H1 (cell line): ENCODE measurements around the gene FLT4. TPM values are rescaled to one million over a fixed set of nuclear protein-coding genes. Genes with fewer than 3 reads are reported as not detected.

Experiments used
- CTCF ChIA-PET: fragments of 300-600 bp; sonication (Branson Sonifier 250); formaldehyde crosslinking; loops from one replicate; lab custom pipeline; 2021; ENCODE audit not compliant: partially characterized antibody; lab: Charles Lee
- POLR2A ChIA-PET: fragments of 300-600 bp; sonication (Branson Sonifier 250); formaldehyde crosslinking; loops from one replicate; lab custom pipeline; 2021; ENCODE audit warnings: inconsistent platforms; ENCODE audit not compliant: partially characterized antibody; lab: Charles Lee
- DNase-seq, 2 experiments: peaks; one replicate each; pipeline versions ENCODE4 v3.0.0 to v3.0.0-alpha.2; 2010 to 2022; ENCODE audit warnings: low spot score in 2 of 2, low read depth in 1 of 2, mixed read lengths in 1 of 2
- FAIRE-seq: peaks from 2 replicates; lab custom pipeline; 2011; peaks lifted over from hg19 to GRCh38; lab: Jason Lieb, UNC
- H2AFZ ChIP-seq: 2 replicates; pipeline ENCODE4 v1.8.1; 2012; ENCODE audit warnings: low read length, inconsistent platforms
- H2AK5ac ChIP-seq: 2 replicates; pipeline ENCODE4 v1.6.1; 2013; ENCODE audit warnings: low read depth, low read length
- H2BK120ac ChIP-seq: replicated peaks from 2 replicates; pipeline ENCODE3; 2013; ENCODE audit warnings: low read depth, low read length, inconsistent platforms
- H2BK12ac ChIP-seq: 2 replicates; pipeline ENCODE4 v1.6.1; 2013; ENCODE audit warnings: low read depth, low read length
- H2BK15ac ChIP-seq: 2 replicates; pipeline ENCODE4 v1.6.1; 2013; ENCODE audit warnings: low read length
- H2BK20ac ChIP-seq: 2 replicates; pipeline ENCODE4 v1.6.1; 2013; ENCODE audit warnings: low read length
- H2BK5ac ChIP-seq: 2 replicates; pipeline ENCODE4 v1.6.1; 2013; ENCODE audit warnings: low read depth, low read length
- H3K14ac ChIP-seq: 2 replicates; pipeline ENCODE4 v1.6.1; 2013; ENCODE audit warnings: inconsistent platforms; ENCODE audit not compliant: insufficient read length
- H3K18ac ChIP-seq: 2 replicates; pipeline ENCODE4 v1.6.1; 2013; ENCODE audit warnings: low read length; ENCODE audit errors: extremely low read depth
- H3K23ac ChIP-seq: 2 replicates; pipeline ENCODE4 v1.6.1; 2013; ENCODE audit warnings: inconsistent platforms; ENCODE audit not compliant: insufficient read length
- H3K23me2 ChIP-seq: 2 replicates; pipeline ENCODE4 v1.6.1; 2013; ENCODE audit warnings: low read depth, low read length
- H3K27ac ChIP-seq: 2 replicates; pipeline ENCODE4 v1.6.1; 2011; ENCODE audit warnings: low read depth, low read length, inconsistent platforms
- H3K27me3 ChIP-seq, 4 experiments: replicated peaks in 1 of 4; 1 replicate in 1 of 4; 2 replicates in 3 of 4; pipeline versions ENCODE4 v1.6.1 to v1.8.1; 2011 to 2013; ENCODE audit warnings: low read length in 3 of 4, mild to moderate bottlenecking in 3 of 4, inconsistent platforms in 2 of 4, mixed read lengths in 2 of 4, moderate library complexity in 1 of 4; ENCODE audit not compliant: control insufficient read depth in 3 of 4, insufficient read depth in 3 of 4; ENCODE audit errors: extremely low read depth in 1 of 4
- H3K36me3 ChIP-seq, 4 experiments: 2 replicates each; pipeline versions ENCODE4 v1.6.1 to v1.8.1; 2011 to 2013; ENCODE audit warnings: mild to moderate bottlenecking in 4 of 4, low read length in 3 of 4, moderate library complexity in 2 of 4, control low read depth in 1 of 4, inconsistent platforms in 1 of 4; ENCODE audit not compliant: insufficient read depth in 4 of 4, control insufficient read depth in 2 of 4
- H3K4ac ChIP-seq: replicated peaks from 2 replicates; pipeline ENCODE3; 2013; ENCODE audit warnings: low read length, low read depth, mixed read lengths, inconsistent platforms; ENCODE audit not compliant: insufficient read length
- H3K4me1 ChIP-seq, 4 experiments: replicated peaks in 1 of 4; 1 replicate in 1 of 4; 2 replicates in 3 of 4; pipeline versions ENCODE4 v1.6.1 to v1.8.1; 2011 to 2013; ENCODE audit warnings: low read length in 3 of 4, inconsistent platforms in 2 of 4, mixed read lengths in 1 of 4; ENCODE audit not compliant: insufficient read depth in 4 of 4, control insufficient read depth in 3 of 4
- H3K4me2 ChIP-seq, 2 experiments: 2 replicates each; pipeline versions ENCODE4 v1.6.1 to v1.8.1; 2011 to 2013; ENCODE audit warnings: low read depth in 2 of 2, low read length in 2 of 2, control low read depth in 1 of 2, inconsistent platforms in 1 of 2, mild to moderate bottlenecking in 1 of 2; ENCODE audit not compliant: insufficient read depth in 1 of 2
- H3K4me3 ChIP-seq, 4 experiments: fragments of 200-600, 300-600 bp in 1 of 4; sonication (generic), shearing (Covaris generic), sonication (Bioruptor Twin) in 1 of 4; 2 replicates each; pipeline versions ENCODE4 v1.5.1 to v1.8.1; 2011 to 2016; ENCODE audit warnings: low read length in 4 of 4, low read depth in 3 of 4, control low read depth in 2 of 4, inconsistent platforms in 2 of 4, mild to moderate bottlenecking in 2 of 4, mixed read lengths in 1 of 4, moderate library complexity in 1 of 4; ENCODE audit not compliant: insufficient read depth in 2 of 4; ENCODE audit errors: extremely low read depth in 1 of 4
- H3K56ac ChIP-seq: replicated peaks from 2 replicates; pipeline ENCODE3; 2013; ENCODE audit warnings: low read depth, mild to moderate bottlenecking, mixed read lengths, low read length, inconsistent platforms; ENCODE audit not compliant: insufficient read length
- H3K79me1 ChIP-seq: 2 replicates; pipeline ENCODE4 v1.6.1; 2013; ENCODE audit warnings: low read depth, low read length, control low read depth
- H3K79me2 ChIP-seq, 2 experiments: 2 replicates each; pipeline versions ENCODE4 v1.6.1 to v1.8.1; 2012 to 2013; ENCODE audit warnings: low read length in 2 of 2, mild to moderate bottlenecking in 2 of 2, inconsistent platforms in 1 of 2; ENCODE audit not compliant: insufficient read depth in 2 of 2, control insufficient read depth in 1 of 2
- H3K9ac ChIP-seq, 4 experiments: replicated peaks in 1 of 4; 1 replicate in 1 of 4; 2 replicates in 3 of 4; pipeline versions ENCODE4 v1.6.1 to v1.8.1; 2011 to 2013; ENCODE audit warnings: low read depth in 3 of 4, low read length in 3 of 4, control low read depth in 2 of 4, mild to moderate bottlenecking in 2 of 4, moderate library complexity in 2 of 4, inconsistent platforms in 1 of 4; ENCODE audit errors: extremely low read depth in 1 of 4
- H3K9me3 ChIP-seq, 2 experiments: 2 replicates each; pipeline versions ENCODE4 v1.6.1 to v1.8.1; 2012 to 2013; ENCODE audit warnings: mild to moderate bottlenecking in 2 of 2, moderate library complexity in 2 of 2, control low read depth in 1 of 2, inconsistent platforms in 1 of 2, low read depth in 1 of 2, low read length in 1 of 2, mixed read lengths in 1 of 2; ENCODE audit not compliant: insufficient read depth in 2 of 2
- H4K20me1 ChIP-seq, 2 experiments: replicated peaks in 1 of 2; 2 replicates each; pipeline versions ENCODE3 to v1.8.1; 2011 to 2013; ENCODE audit warnings: inconsistent platforms in 2 of 2, low read length in 2 of 2, mild to moderate bottlenecking in 1 of 2; ENCODE audit not compliant: insufficient read depth in 2 of 2, control insufficient read depth in 1 of 2
- H4K5ac ChIP-seq: 2 replicates; pipeline ENCODE4 v1.6.1; 2013; ENCODE audit warnings: low read length, low read depth, mixed read lengths, inconsistent platforms; ENCODE audit not compliant: insufficient read length
- H4K8ac ChIP-seq: 2 replicates; pipeline ENCODE4 v1.8.0; 2013; ENCODE audit warnings: mild to moderate bottlenecking, moderate library complexity, low read length, inconsistent platforms; ENCODE audit not compliant: insufficient read depth; ENCODE audit errors: extremely low read depth
- H4K91ac ChIP-seq: replicated peaks from 2 replicates; pipeline ENCODE3; 2013; ENCODE audit warnings: low read length, mixed read lengths, inconsistent platforms; ENCODE audit not compliant: insufficient read length
- CTCF ChIP-seq, 3 experiments: IDR thresholded peaks; 1 replicate in 2 of 3; 2 replicates in 1 of 3; pipeline versions ENCODE4 v1.5.1 to v1.6.1; 2011; ENCODE audit warnings: low read length in 3 of 3, mild to moderate bottlenecking in 3 of 3, inconsistent platforms in 2 of 3, low read depth in 1 of 3, moderate library complexity in 1 of 3; ENCODE audit not compliant: insufficient read depth in 1 of 3; ENCODE audit errors: control extremely low read depth in 1 of 3
- E2F6 ChIP-seq: IDR thresholded peaks from 2 replicates; pipeline ENCODE4 v1.6.1; 2012; ENCODE audit warnings: inconsistent platforms
- EGR1 ChIP-seq: IDR thresholded peaks from 2 replicates; pipeline ENCODE4 v1.6.1; 2011; ENCODE audit warnings: low read depth, low read length, borderline replicate concordance
- EZH2 ChIP-seq: fragments of 200-600 bp; sonication (generic); IDR thresholded peaks from 2 replicates; pipeline ENCODE4 v1.7.1; 2012; ENCODE audit warnings: low read depth, mild to moderate bottlenecking, moderate library complexity, low read length, inconsistent platforms; ENCODE audit not compliant: severe bottlenecking
- HDAC6 ChIP-seq: IDR thresholded peaks from one replicate; pipeline ENCODE4 v1.7.1; 2012; ENCODE audit warnings: low read depth, mild to moderate bottlenecking, inconsistent platforms, low read length, moderate library complexity
- POLR2A ChIP-seq, 2 experiments: IDR thresholded peaks; 1 replicate in 1 of 2; 2 replicates in 1 of 2; pipeline ENCODE4 v1.6.1; 2011; ENCODE audit warnings: low read depth in 2 of 2, low read length in 2 of 2, mild to moderate bottlenecking in 2 of 2; ENCODE audit errors: control extremely low read depth in 1 of 2
- POU5F1 ChIP-seq: IDR thresholded peaks from 2 replicates; pipeline ENCODE4 v1.6.1; 2011; ENCODE audit warnings: low read depth, mild to moderate bottlenecking, low read length, moderate library complexity
- SUZ12 ChIP-seq: fragments of 200-600 bp; sonication (generic); IDR thresholded peaks from 2 replicates; pipeline ENCODE4 v1.6.1; 2012; ENCODE audit warnings: mild to moderate bottlenecking, inconsistent platforms, low read length, moderate library complexity, mixed read lengths
- WGBS, 2 experiments: shearing (Covaris generic) in 1 of 2; methylation state at CpG; one replicate each; pipeline versions ENCODE4 v1.1.6 to v1.1.7; 2013 to 2015; ENCODE audit warnings: low lambda C conversion rate in 2 of 2, mixed read lengths in 2 of 2, inconsistent platforms in 1 of 2, low coverage in 1 of 2, missing lambda C conversion rate in 1 of 2; ENCODE audit not compliant: insufficient replicate concordance in 2 of 2, insufficient coverage in 1 of 2, insufficient read length in 1 of 2; ENCODE audit errors: extremely low coverage in 1 of 2, missing lambda C conversion rate in 1 of 2; 5-methylcytosine and 5-hydroxymethylcytosine counted together
- polyA plus RNA-seq, 7 experiments: library from polyadenylated mRNA; depleted of rRNA in 3 of 7; stranded (reverse) in 5 of 7; unstranded in 2 of 7; fragments of >200 nt in 5 of 7; fragments of 200-250 nt in 2 of 7; gene quantifications; 1 replicate in 5 of 7; 2 replicates in 1 of 7; 4 replicates in 1 of 7; pipeline versions ENCODE4 v1.2.1 to v1.2.3, GENCODE V29; 2011 to 2013; ENCODE audit warnings: missing spikeins in 2 of 7, mixed read lengths in 2 of 7
- total RNA-seq: library from RNA; stranded (reverse); fragmentation: NEBNext Ultra II Directional; extraction: Animal tissue kit (Norgen Biotek cat#: 25700); gene quantifications from 2 replicates; pipeline ENCODE4 v1.2.1, GENCODE V29; 2021

Gene FLT4
- total and polyA plus RNA-seq, 2 of the 8 experiments (the other 6 are each of a cell fraction or from before 2014, with no cell fraction given) = 6.5 to 7.7 TPM

- Histone ChIP-seq H3K4me3 (peak overlapping the region; percentile 21 to 61 (median 36)), H3K56ac (no peak overlapping the region), H4K20me1 (peaks cover 0 to 2% of the 10 kb centered on the region in 2 experiments), H3K4me2 (peak overlapping the region; percentile 40 to 79; a peak in 3 of 4 replicates), H3K9me3 (no peaks in the 10 kb centered on the region), H2BK120ac (no peak overlapping the region), H3K4me1 (no peaks in the 10 kb centered on the region; a peak in 1 of 7 replicates), H3K9ac (no peak overlapping the region), H2AK5ac (no peak overlapping the region), H3K79me2 (no peaks in the 10 kb centered on the region), H4K5ac (no peak overlapping the region), H2BK15ac (no peak overlapping the region), H3K23ac (no peak overlapping the region), H3K27me3 (peaks cover 5 to 19% (median 13%) of the 10 kb centered on the region in 4 experiments), H4K91ac (no peak overlapping the region), H3K36me3 (no peaks in the 10 kb centered on the region), H2BK12ac (no peak overlapping the region), H3K18ac (no peak overlapping the region), H2BK5ac (no peak overlapping the region), H3K14ac (no peak overlapping the region), H2AFZ (peak overlapping the region; percentile 19), H4K8ac (peak overlapping the region; percentile 25; the same call in 1 of the 2 replicates), H3K27ac (no peak overlapping the region), H3K79me1 (no peaks in the 10 kb centered on the region), H3K4ac (no peak overlapping the region), H3K23me2 (peaks cover 13% of the 10 kb centered on the region; the same call in 1 of the 2 replicates), H2BK20ac (no peak overlapping the region)
- CTCF ChIA-PET = interaction anchor here (0.6 to 1.6 kb wide), 7 partner anchors 10 to 1837 kb away, joined by 3 to 7 read pairs (median 4); no protein-coding TSS in a partner anchor
- POLR2A ChIA-PET = no interaction called here
- no peak for FAIRE-seq
- DNase-seq = peak in 1 of 2 experiments; percentile 63
- WGBS, 2 experiments = 37% methylated on average over 33 of the region's 64 CpGs; no CpG with 5 or more reads in 1 of the 2 experiments
- TF ChIP-seq HDAC6 (no peak), EZH2 (peak; percentile 53), POLR2A (IDR thresholded peaks at IDR 0.05; ENCODE audit: control extremely low read depth in 1 of 2, low read depth in 2 of 2, low read length in 2 of 2) (no peak), CTCF (IDR thresholded peaks at IDR 0.05; ENCODE audit: control extremely low read depth in 1 of 3, insufficient read depth in 1 of 3, low read depth in 1 of 3, low read length in 3 of 3) (peak; percentile 57 to 67 (median 61)), SUZ12 (peak; percentile 58; the same call in 1 of the 2 replicates), EGR1 (no peak), E2F6 (0 out of 2 replicates have a peak, but pooled peaks have one; percentile 33), POU5F1 (no peak)
Observed at GRCh38 chr5:180673371-180674089, 24.1 kb upstream of the FLT4 start.
